Neural crest cell (in vitro differentiated cells): ENCODE measurements around the gene BTBD8. TPM values are rescaled to one million over a fixed set of nuclear protein-coding genes. Genes with fewer than 3 reads are reported as not detected.

Experiments
- DNase-seq: peaks from one replicate; pipeline ENCODE4 v3.0.0; 2021; ENCODE audit warnings: low read depth, mixed read lengths, low spot score
- H3K27ac Mint-ChIP-seq: one replicate; pipeline ENCODE4 v1.8.0; 2021; ENCODE audit warnings: mild to moderate bottlenecking, mixed read lengths; ENCODE audit not compliant: unreplicated experiment
- H3K27me3 Mint-ChIP-seq: 2 replicates; pipeline ENCODE4 v1.8.0; 2021; ENCODE audit warnings: low read depth, mild to moderate bottlenecking, mixed read lengths
- H3K36me3 Mint-ChIP-seq: 2 replicates; pipeline ENCODE4 v1.8.0; 2021; ENCODE audit warnings: low read depth, mild to moderate bottlenecking, mixed read lengths
- H3K4me1 Mint-ChIP-seq: 2 replicates; pipeline ENCODE4 v1.8.0; 2021; ENCODE audit warnings: mixed read lengths
- H3K4me3 Mint-ChIP-seq: one replicate; pipeline ENCODE4 v1.8.0; 2021; ENCODE audit warnings: mild to moderate bottlenecking, mixed read lengths
- H3K9me3 Mint-ChIP-seq: 2 replicates; pipeline ENCODE4 v1.8.0; 2021; ENCODE audit warnings: mixed read lengths
- long read RNA-seq: library from polyadenylated mRNA; unstranded; transcript quantifications from one replicate; pipeline ENCODE4 v2.0.0, GENCODE V29; 2020
- total RNA-seq: library from RNA; stranded (reverse); gene quantifications from 2 replicates; pipeline ENCODE4 v1.2.1, GENCODE V29; 2021
- TF ChIP-seq, protein P1 (sequence below): fragments of 200-600 bp; sonication (generic); conservative IDR thresholded peaks from 2 replicates; pipeline ENCODE4 v1.5.0; 2021; ENCODE audit warnings: antibody characterized with exemption, mild to moderate bottlenecking

The BTBD8 gene
- 2.4 and 2.9 TPM in 2 replicates for total RNA-seq
- long read RNA-seq, partial matches to known transcripts = 3 of 8 reads
- long read RNA-seq, other reads (novel, unspliced or antisense) = 5 of 8 reads

DNA sequence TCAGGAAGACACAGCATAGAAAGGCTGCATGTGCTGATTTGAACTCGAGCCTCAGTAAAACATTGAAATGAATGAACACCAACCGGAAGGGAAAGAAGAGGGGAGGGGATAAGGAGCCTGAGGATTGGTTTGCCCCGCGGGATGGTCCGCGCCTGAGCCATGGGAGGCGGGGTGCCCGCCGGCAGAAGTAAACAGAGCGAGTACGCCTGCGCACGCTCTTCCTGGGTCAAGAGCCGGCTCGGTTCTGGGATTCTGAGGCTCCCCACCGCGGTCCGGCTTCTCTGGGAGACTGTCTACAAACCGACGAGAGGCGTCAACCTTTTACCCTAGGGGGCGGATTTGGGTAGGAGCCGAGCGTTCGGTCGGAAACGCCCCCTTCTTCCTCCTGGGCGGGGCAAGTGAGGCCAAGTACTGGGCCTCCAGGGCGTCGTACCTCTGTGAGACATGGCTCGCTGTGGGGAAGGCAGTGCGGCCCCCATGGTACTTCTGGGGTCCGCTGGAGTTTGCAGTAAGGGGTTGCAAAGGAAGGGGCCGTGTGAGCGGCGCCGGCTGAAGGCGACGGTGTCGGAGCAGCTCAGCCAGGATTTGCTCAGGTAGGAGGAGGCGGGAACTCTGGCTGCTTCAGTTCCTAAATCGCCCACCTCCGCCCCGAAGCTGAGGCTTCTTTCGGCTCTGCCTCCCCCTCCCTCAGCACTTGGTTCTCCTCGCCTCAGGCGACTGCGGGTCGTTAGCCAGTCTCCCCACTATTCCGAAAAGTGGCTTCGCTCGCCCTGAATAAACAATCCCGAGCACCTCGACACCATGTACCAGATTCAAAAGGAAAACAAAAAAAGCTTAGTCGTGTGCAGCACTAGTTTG, at the start of gene BTBD8:
Gene BTBD8 (plus strand): TSS at position 218 of the 858 bp plus-strand sequence. CDS start 227 bp downstream, at position 445.
- peak within 1 kb of the TSS; percentile 98 for H3K4me3 Mint-ChIP-seq
- peaks cover 6% of the 10 kb centered on the region for H3K4me1 Mint-ChIP-seq
- H3K27me3 Mint-ChIP-seq = no peaks in the 10 kb centered on the region
- TF ChIP-seq, protein P1, sequence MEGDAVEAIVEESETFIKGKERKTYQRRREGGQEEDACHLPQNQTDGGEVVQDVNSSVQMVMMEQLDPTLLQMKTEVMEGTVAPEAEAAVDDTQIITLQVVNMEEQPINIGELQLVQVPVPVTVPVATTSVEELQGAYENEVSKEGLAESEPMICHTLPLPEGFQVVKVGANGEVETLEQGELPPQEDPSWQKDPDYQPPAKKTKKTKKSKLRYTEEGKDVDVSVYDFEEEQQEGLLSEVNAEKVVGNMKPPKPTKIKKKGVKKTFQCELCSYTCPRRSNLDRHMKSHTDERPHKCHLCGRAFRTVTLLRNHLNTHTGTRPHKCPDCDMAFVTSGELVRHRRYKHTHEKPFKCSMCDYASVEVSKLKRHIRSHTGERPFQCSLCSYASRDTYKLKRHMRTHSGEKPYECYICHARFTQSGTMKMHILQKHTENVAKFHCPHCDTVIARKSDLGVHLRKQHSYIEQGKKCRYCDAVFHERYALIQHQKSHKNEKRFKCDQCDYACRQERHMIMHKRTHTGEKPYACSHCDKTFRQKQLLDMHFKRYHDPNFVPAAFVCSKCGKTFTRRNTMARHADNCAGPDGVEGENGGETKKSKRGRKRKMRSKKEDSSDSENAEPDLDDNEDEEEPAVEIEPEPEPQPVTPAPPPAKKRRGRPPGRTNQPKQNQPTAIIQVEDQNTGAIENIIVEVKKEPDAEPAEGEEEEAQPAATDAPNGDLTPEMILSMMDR = no peak
- peaks cover 12% of the 10 kb centered on the region for H3K36me3 Mint-ChIP-seq
- peak within 1 kb of the TSS; percentile 89 for H3K27ac Mint-ChIP-seq
- peaks cover 14% of the 10 kb centered on the region for H3K9me3 Mint-ChIP-seq
- peak; percentile 59 for DNase-seq

DNA sequence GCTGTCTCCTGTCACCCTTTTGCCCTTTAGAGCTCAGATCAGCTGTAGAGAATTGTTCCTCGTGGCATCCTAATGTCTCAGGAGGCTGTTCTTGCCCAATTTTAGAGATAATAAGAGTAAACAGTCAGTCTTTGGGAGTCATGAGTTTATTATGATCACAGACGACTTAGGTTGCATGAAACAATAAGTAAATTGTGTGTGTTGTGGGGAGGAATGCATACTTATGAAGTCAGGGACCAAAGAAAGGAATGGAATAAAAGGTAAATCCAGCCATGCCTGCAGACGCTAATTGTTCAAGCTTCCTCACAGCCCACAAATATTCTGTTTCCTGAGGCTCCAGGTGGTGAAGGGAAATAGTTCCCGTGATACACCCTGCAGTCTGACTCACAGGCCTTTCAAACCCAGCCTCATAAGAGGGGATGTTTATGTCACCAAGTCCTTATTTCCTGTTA, 49.5 kb upstream of the BTBD8 start:
- DNase-seq = no peak
- TF ChIP-seq, protein P1 = no peak
- H3K27ac Mint-ChIP-seq = no peak overlapping the region
- peak overlapping the region; percentile 78 for H3K4me3 Mint-ChIP-seq
- peaks cover 7% of the 10 kb centered on the region for H3K36me3 Mint-ChIP-seq
- H3K4me1 Mint-ChIP-seq = peaks cover 20% of the 10 kb centered on the region
- no peaks in the 10 kb centered on the region for H3K27me3 Mint-ChIP-seq
- no peaks in the 10 kb centered on the region for H3K9me3 Mint-ChIP-seq

DNA sequence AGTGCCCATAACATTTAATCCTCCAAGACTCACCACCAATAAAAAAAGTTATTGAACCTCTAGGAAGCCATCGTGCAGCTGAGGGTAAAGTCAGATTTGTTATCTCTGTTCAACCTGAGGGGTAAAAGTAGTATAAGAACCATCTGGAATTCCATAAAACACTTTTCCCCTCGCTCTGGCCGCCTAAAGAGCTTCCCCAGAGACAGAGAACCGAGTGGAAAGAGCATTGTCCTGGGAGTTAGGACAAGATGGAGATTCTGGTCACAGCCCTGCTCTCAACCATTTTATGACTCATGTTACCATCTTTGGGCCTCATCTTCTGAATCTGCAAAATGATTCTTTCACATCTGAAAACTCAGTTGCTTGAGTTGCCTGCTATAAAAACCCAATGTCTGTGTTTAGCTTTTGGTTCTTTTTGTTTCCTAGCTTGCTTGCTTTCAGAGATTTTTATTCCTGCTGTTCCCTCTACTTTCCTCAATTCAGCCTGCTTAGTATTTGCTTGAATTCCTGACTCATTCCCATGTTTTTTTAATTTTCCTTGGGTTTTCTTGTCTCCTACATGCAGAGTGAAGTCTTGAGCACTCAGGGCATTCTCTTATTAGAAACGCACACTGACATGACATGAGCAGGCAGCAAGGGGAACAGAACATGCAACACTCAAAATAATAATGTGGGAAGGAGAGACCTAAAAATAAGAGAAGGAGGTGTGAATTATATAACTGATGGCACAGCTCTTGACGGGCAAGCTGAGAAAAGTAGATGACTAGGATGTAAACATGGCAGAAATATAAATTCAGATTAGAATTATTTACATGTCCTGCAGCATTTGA, 48.6 kb upstream of the BTBD8 start:
- peaks cover 7% of the 10 kb centered on the region for H3K36me3 Mint-ChIP-seq
- peaks cover 20% of the 10 kb centered on the region for H3K4me1 Mint-ChIP-seq
- peak overlapping the region; percentile 78 for H3K4me3 Mint-ChIP-seq
- no peak for DNase-seq
- no peaks in the 10 kb centered on the region for H3K9me3 Mint-ChIP-seq
- TF ChIP-seq, protein P1 = no peak
- H3K27me3 Mint-ChIP-seq = no peaks in the 10 kb centered on the region
- H3K27ac Mint-ChIP-seq = no peak overlapping the region

DNA sequence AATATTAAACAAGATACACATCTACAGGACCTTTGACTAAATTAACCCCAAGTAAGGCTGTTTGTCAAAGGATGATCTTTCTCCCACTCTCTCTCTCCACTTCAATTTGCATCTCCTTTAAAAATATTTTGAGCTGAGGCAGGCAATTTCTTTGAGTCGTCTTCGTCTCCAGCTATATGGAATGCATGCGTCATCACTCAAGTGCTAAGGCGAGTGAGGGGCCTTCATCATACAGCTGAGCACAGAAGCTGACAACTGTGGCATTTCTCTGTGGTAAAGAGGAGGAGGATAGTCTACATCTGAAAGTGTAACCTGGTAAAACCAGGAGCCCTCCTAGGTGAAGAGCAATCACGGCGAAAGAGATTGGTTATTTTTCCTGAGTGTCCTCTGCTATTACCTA, 42.7 kb upstream of the BTBD8 start:
- Mint-ChIP-seq H3K4me3 (no peak overlapping the region), H3K36me3 (no peaks in the 10 kb centered on the region), H3K4me1 (peaks cover 7% of the 10 kb centered on the region), H3K27me3 (no peaks in the 10 kb centered on the region), H3K27ac (no peak overlapping the region), H3K9me3 (no peaks in the 10 kb centered on the region)
- no peak for DNase-seq
- TF ChIP-seq, protein P1 = no peak

DNA sequence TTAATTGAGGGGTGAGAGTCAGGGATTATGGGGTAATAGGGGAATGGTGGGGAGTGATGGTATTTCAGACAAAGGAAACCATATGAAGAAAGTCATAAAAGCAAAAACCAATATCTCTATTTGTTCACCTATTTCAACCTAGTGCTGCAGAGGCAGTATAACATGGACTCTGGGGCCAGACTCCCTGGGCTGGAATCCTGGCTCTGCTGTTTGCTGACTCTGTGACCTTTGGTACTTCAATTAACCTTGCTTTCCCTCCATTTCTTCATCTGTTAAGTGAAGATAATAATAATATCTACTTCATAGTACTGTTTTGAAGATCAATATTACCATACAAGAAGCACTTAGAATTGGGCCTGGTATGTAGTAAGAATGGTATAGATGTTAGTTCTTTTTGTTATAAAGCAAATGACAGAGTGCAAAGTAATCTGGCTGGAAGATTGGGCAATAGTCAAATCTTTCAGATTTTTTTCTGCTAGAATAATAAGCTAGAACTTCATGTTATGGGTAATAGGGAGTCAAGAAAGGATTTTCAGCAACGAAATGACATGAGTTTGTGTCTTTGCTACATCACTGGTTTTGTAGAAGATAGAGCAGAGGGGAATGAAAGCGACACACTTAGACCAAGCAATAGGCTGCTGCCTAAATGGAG, 41.3 kb upstream of the BTBD8 start:
- Mint-ChIP-seq H3K4me1 (peaks cover 7% of the 10 kb centered on the region), H3K4me3 (no peak overlapping the region), H3K27me3 (no peaks in the 10 kb centered on the region), H3K9me3 (no peaks in the 10 kb centered on the region), H3K27ac (no peak overlapping the region), H3K36me3 (no peaks in the 10 kb centered on the region)
- DNase-seq = no peak
- TF ChIP-seq, protein P1 = no peak
